Fibroblast of skin of left biceps (primary cell): ENCODE results near the gene XAB2.
"Not testable (repeated sequence)": the region's sequence is repeated elsewhere in the genome, so short reads cannot be mapped to it uniquely, and the experiment has no call there.

Source experiments
- DNase-seq, 2 experiments: peaks; one replicate each; pipeline ENCODE4 v3.0.0-alpha.2; 2013; ENCODE audit warnings: low read depth in 2 of 2

Gene XAB2

DNA sequence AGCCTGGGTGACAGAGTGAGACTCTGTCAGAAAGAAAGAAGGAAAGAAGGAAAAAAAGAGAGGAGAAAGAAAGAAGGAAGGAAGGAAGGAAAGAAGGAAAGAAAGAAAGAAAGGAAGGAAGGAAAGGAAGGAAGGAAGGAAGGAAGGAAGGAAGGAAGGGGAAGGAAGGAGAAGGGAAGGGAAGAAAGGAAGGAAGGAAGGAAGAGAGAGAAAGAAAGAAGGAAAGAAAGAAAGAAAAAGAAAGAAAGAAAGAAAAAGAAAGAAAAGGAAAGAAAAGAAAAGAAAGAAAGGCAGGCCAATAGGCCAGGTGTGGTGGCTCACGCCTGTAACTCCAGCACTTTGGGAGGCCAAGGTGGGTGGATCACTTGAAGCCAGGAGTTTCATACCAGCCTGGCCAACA lies 51.9 kb downstream of the XAB2 start:
- DNase-seq = not testable (repeated sequence)

DNA sequence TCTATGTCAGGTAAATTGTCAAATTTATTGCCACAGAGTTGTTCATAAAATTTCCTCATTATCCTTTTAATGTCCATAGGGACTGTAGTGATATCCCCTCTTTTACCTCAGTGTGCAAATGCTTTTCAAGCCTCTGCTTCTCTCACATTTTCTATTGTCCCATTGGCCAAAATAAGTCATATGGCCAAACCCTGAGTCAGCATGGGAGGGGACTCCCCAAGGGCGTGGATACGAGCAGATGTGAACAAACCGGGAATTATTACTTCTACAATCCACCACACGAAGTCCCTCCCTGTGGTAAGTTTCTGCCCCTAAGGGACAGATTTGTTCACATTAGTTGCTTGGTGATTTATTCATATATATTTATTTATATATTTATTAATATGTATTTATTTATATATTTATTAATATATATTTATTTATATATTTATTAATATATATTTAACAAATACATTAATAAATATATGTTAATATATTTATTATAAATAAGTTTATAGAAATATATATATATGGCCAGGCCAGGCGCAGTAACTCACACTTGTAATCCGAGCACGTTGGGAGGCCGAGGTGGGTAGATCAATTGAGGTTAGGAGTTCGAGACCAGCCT lies 53.8 kb downstream of the XAB2 start:
- no peak for DNase-seq

DNA sequence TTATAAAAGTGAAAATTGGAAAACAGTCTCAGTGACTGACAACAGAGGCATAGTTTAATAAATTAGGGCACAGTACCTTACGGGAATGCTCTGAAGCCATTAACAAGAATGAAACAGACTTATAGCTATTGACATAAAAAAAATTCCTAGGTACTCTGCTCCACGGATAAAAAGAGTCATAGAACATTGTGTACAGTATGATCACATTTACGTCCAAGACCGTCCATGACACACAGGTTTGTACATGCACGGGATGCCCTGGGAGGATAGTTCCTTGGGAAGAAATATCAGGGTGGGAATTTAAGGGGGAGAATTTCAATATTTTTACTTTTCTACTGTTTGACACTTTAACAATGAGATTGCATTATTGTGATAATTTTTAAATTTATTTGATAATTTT lies 58.6 kb downstream of the XAB2 start:
- no peak for DNase-seq
